Fibroblast of pulmonary artery (primary cell): ENCODE results near the gene LMAN1.

Experiments used
- DNase-seq: peaks from one replicate; pipeline ENCODE4 v3.0.0-alpha.2; 2010; ENCODE audit warnings: low read depth
- H3K4me3 ChIP-seq: replicated peaks from 2 replicates; pipeline ENCODE4 v1.5.1; 2011; ENCODE audit warnings: low read depth, mild to moderate bottlenecking, control low read depth, low read length, moderate library complexity
- CTCF ChIP-seq: IDR thresholded peaks from 2 replicates; pipeline ENCODE4 v1.5.1; 2011; ENCODE audit warnings: mild to moderate bottlenecking, control low read depth, low read length, inconsistent platforms; ENCODE audit errors: missing control alignments

The LMAN1 gene

GRCh38 chr18:59358712-59359575 lies at the start of gene LMAN1:
Gene LMAN1, minus strand, starts transcription at chr18:59359265. Its CDS starts 21 bp downstream, at chr18:59359244.
- DNase-seq: peak; percentile 94
- peak within 1 kb of the TSS; percentile 93 for H3K4me3 ChIP-seq
- no peak for TF ChIP-seq CTCF

DNA sequence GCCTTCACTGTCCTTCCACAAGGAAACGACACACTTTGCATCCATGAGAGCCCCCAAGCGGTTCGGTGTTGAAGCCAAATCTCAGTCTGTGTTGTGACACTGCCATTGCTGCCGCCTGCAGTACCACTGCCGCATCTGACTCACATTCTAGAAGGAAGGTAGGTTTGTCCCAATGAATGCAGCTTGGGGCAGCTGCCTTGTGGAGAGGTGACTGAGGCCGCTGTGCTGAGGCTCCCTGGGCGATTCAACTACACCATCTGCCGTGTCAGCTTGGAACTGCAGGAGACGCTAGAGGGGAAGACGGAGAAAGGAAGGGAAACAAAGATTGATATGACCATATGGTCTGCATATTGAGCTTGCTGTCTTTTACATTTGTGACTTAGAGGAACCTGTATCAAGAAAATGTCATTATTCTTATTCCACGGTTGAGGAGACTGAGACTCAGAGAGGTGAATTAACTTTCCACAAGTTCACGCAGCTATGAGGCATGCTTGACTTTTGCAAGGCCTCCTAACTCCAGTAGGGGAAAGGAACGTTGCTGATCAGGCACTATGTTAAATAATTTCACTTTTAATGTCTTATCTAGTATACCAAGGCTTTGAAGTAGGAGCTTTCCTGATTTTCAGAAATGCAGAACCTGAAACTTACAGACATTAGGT lies 43.5 kb upstream of the LMAN1 start:
- peak; percentile 78 for DNase-seq
- no peak for TF ChIP-seq CTCF
- H3K4me3 ChIP-seq: no peak overlapping the region

GRCh38 chr18:59400407-59400806 lies 41.3 kb upstream of the LMAN1 start:
- no peak for DNase-seq
- H3K4me3 ChIP-seq: no peak overlapping the region
- no peak for TF ChIP-seq CTCF

DNA sequence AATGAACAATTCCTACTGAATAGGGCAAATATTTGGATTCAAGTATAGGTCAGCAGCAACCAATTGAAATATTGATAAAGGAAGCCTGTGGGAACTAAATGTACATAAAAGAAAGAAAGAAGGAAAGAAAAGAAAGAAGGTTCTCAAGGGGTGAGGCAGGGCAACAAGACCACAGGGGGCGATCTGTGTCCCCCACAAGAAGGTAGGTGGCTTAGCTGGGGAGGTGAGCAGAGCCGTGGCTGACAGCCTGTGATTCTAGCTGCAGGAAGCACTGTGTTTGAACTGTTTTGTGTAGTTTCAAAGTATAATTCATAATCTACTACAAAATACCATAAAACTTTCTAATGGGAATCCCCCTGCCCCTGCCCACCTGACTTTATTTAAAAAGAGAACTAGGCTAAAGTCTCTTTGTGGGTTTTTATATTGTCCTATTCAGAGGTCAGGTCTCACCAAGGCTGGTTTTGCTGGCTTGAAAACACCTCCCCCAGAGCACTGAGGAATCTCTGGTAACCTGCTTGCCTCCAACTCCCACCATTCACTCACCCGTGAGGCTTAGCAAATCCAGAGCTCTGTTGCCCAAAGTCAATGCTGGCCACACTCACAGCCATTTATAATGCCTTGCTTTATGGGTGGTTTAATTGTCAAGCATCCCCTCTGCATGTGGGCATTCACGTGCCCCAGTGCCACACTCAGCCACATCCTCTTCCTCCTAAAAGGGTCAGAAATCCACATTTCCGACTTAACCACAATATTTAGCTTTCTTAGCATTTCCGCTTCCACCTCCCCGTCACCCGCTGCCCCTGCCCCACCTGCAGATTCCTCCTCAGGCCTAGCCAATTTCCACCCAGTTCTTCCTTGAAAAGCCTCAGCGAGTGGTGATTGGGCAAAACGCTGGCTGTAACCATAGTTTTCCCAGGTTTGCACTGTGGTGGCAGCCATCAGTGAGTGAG lies 36.4 kb upstream of the LMAN1 start:
- TF ChIP-seq CTCF: no peak
- DNase-seq: no peak
- no peak overlapping the region for H3K4me3 ChIP-seq

- DNase-seq: no peak
- H3K4me3 ChIP-seq: no peak overlapping the region
- no peak for TF ChIP-seq CTCF
Measured at GRCh38 chr18:59393381-59393780, 34.3 kb upstream of the LMAN1 start.

GRCh38 chr18:59388817-59389216 lies 29.8 kb upstream of the LMAN1 start:
- DNase-seq: no peak
- H3K4me3 ChIP-seq: no peak overlapping the region
- no peak for TF ChIP-seq CTCF
